GM23248 (cell line): Measurements from ENCODE around the gene SYNGR1. TPM values are rescaled to one million over a fixed set of nuclear protein-coding genes. Genes with fewer than 3 reads are reported as not detected.

Experiments used
- DNase-seq: peaks from one replicate; pipeline ENCODE4 v3.0.0-alpha.2; 2015
- H2AFZ ChIP-seq: fragments of 200-600 bp; sonication (generic); 2 replicates; pipeline ENCODE4 v1.6.1; 2016; ENCODE audit warnings: antibody characterized with exemption
- H3F3A ChIP-seq: fragments of 200-600 bp; sonication (generic); 2 replicates; pipeline ENCODE4 v1.6.1; 2016; ENCODE audit warnings: mild to moderate bottlenecking, antibody characterized with exemption, mixed run types; ENCODE audit not compliant: insufficient read depth
- H3K27ac ChIP-seq: fragments of 200-600 bp; sonication (generic); 2 replicates; pipeline ENCODE4 v1.5.1; 2016; ENCODE audit warnings: mild to moderate bottlenecking
- H3K27me3 ChIP-seq: fragments of 200-600 bp; sonication (generic); replicated peaks from 2 replicates; pipeline ENCODE4 v1.6.1; 2016; ENCODE audit warnings: mild to moderate bottlenecking; ENCODE audit not compliant: insufficient read depth
- H3K36me3 ChIP-seq: fragments of 200-600 bp; sonication (generic); 2 replicates; pipeline ENCODE4 v1.6.1; 2016; ENCODE audit warnings: low read depth, mild to moderate bottlenecking
- H3K4me1 ChIP-seq: fragments of 200-600 bp; sonication (generic); 2 replicates; pipeline ENCODE4 v1.6.1; 2016; ENCODE audit warnings: mild to moderate bottlenecking; ENCODE audit not compliant: insufficient read depth
- H3K4me2 ChIP-seq: fragments of 200-600 bp; sonication (generic); one replicate; pipeline ENCODE4 v1.6.1; 2016; ENCODE audit warnings: mild to moderate bottlenecking; ENCODE audit not compliant: unreplicated experiment
- H3K4me3 ChIP-seq: fragments of 200-600 bp; sonication (generic); 2 replicates; pipeline ENCODE4 v1.5.1; 2016; ENCODE audit warnings: mild to moderate bottlenecking
- H3K79me2 ChIP-seq: fragments of 200-600 bp; sonication (generic); 2 replicates; pipeline ENCODE4 v1.6.1; 2016; ENCODE audit warnings: mild to moderate bottlenecking; ENCODE audit not compliant: insufficient read depth
- H3K9ac ChIP-seq: fragments of 200-600 bp; sonication (generic); 2 replicates; pipeline ENCODE4 v1.6.1; 2016; ENCODE audit warnings: mild to moderate bottlenecking
- H3K9me2 ChIP-seq: fragments of 200-600 bp; sonication (generic); 2 replicates; pipeline ENCODE4 v1.6.1; 2016; ENCODE audit warnings: mixed run types, mild to moderate bottlenecking, moderate library complexity; ENCODE audit not compliant: insufficient read depth
- H3K9me3 ChIP-seq: fragments of 200-600 bp; sonication (generic); one replicate; pipeline ENCODE4 v1.6.1; 2017; ENCODE audit warnings: low read depth
- H4K20me1 ChIP-seq: fragments of 200-600 bp; sonication (generic); 2 replicates; pipeline ENCODE4 v1.6.0; 2016; ENCODE audit not compliant: insufficient read depth
- EZH2 ChIP-seq: fragments of 200-600 bp; sonication (generic); IDR thresholded peaks from 2 replicates; pipeline ENCODE4 v1.6.1; 2018; ENCODE audit warnings: antibody characterized with exemption, mild to moderate bottlenecking; ENCODE audit not compliant: insufficient read depth, poor library complexity, severe bottlenecking
- EZH2phosphoT487 ChIP-seq: fragments of 200-600 bp; sonication (generic); IDR thresholded peaks from 2 replicates; pipeline ENCODE4 v1.6.1; 2018; ENCODE audit warnings: antibody characterized with exemption, moderate library complexity, mild to moderate bottlenecking, low read depth; ENCODE audit not compliant: insufficient read depth
- WGBS, 2 experiments: methylation state at CpG; one replicate each; pipeline ENCODE4 v1.1.6; 2015 to 2017; ENCODE audit warnings: low lambda C conversion rate in 2 of 2, low coverage in 1 of 2; ENCODE audit errors: missing lambda C conversion rate in 2 of 2; 5-methylcytosine and 5-hydroxymethylcytosine counted together
- in situ Hi-C: fragments of 300-500 bp; cut with MboI; formaldehyde crosslinking; loops from 2 replicates; pipeline ENCODE4 v1.15.0; 2020
- polyA plus RNA-seq: library from polyadenylated mRNA; unstranded; fragments of >200 nt; fragmentation: Nextera tagmentation; extraction: Ambion mirVana; gene quantifications from 2 replicates; pipeline ENCODE4 v1.2.1, GENCODE V29; 2016
- total RNA-seq: library from RNA; depleted of rRNA; stranded (reverse); fragments of >200 nt; shearing (Covaris generic); gene quantifications from 2 replicates; pipeline ENCODE4 v1.2.3, GENCODE V29; 2014

SYNGR1 gene
- total and polyA plus RNA-seq, 2 experiments from 2014 or later: 6.1 to 23.2 TPM

DNA sequence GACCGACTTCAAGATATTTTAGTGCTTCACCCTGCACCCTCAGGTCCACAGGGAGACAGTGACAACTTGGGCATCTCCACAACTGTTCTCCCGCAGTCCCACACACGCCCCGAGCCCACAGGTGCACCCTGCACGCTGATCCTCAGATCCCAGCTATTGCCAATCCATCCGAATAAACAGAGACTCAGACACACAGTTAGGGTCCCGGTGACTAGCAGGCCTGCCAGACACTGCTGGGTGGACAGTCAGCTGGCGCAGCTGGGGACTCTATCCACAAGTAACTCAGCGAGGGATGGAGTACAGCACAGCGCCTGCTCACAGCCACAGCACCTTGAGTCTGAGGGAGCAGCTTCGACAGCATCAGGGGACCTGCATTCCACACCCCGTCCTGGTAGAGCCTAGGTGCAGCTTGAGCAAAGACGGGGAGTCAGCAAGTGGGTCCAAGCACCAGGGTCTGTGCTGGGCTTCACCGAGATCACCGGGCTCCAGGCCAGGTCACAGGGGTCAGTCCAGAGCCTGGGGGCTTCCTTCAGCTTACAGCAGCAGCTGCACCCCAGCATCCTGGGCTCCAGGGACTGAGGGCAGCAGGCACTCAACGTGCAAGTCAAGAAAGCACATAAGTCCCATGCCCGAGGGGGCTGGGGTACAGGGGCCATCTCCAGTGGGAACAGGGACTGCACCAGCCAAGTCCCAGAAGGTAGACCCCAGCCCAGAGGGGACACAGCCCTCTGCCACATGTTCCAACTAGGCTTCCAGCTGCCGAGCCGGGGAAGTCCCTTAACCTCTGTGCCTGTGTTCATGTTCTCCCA lies 38.0 kb upstream of the SYNGR1 start:
- Histone ChIP-seq H2AFZ (no peak overlapping the region), H3K4me2 (no peak overlapping the region), H3K9me3 (no peaks in the 10 kb centered on the region), H4K20me1 (peaks cover 24% of the 10 kb centered on the region), H3K36me3 (peaks cover 52% of the 10 kb centered on the region), H3K4me3 (no peak overlapping the region), H3K79me2 (peaks cover 37% of the 10 kb centered on the region), H3K27me3 (no peaks in the 10 kb centered on the region), H3K4me1 (peaks cover 33% of the 10 kb centered on the region), H3K9ac (no peak overlapping the region), H3F3A (peaks cover 81% of the 10 kb centered on the region), H3K9me2 (no peaks in the 10 kb centered on the region), H3K27ac (peak overlapping the region; percentile 19)
- in situ Hi-C loops: loop anchor here (25.0 kb wide), 1 partner anchor 299 kb away; the partner anchor contains the start of genes APOBEC3C and APOBEC3D
- WGBS, 2 experiments: 82 to 86% methylated on average over 17 to 19 of the region's 19 CpGs
- peak; percentile 28 for DNase-seq
- TF ChIP-seq EZH2 (no peak), EZH2phosphoT487 (no peak)

- Histone ChIP-seq H2AFZ (no peak overlapping the region), H3K4me1 (peaks cover 33% of the 10 kb centered on the region), H3K36me3 (peaks cover 59% of the 10 kb centered on the region), H3K9ac (no peak overlapping the region), H3K9me3 (no peaks in the 10 kb centered on the region), H3K79me2 (peaks cover 43% of the 10 kb centered on the region), H3F3A (peaks cover 87% of the 10 kb centered on the region), H3K4me2 (no peak overlapping the region), H4K20me1 (peaks cover 30% of the 10 kb centered on the region), H3K27ac (peak overlapping the region; percentile 19), H3K27me3 (no peaks in the 10 kb centered on the region), H3K9me2 (no peaks in the 10 kb centered on the region), H3K4me3 (no peak overlapping the region)
- no peak for TF ChIP-seq EZH2
- no peak for TF ChIP-seq EZH2phosphoT487
- DNase-seq: peak; percentile 29
- in situ Hi-C loops: loop anchor here (25.0 kb wide), 1 partner anchor 300 kb away; the partner anchor contains the start of genes APOBEC3C and APOBEC3D
- WGBS, 2 experiments: 71 to 76% methylated on average over 5 of the region's 5 CpGs
These were observed 37.4 kb upstream of the SYNGR1 start for GRCh38 chr22:39312410-39312809.

DNA sequence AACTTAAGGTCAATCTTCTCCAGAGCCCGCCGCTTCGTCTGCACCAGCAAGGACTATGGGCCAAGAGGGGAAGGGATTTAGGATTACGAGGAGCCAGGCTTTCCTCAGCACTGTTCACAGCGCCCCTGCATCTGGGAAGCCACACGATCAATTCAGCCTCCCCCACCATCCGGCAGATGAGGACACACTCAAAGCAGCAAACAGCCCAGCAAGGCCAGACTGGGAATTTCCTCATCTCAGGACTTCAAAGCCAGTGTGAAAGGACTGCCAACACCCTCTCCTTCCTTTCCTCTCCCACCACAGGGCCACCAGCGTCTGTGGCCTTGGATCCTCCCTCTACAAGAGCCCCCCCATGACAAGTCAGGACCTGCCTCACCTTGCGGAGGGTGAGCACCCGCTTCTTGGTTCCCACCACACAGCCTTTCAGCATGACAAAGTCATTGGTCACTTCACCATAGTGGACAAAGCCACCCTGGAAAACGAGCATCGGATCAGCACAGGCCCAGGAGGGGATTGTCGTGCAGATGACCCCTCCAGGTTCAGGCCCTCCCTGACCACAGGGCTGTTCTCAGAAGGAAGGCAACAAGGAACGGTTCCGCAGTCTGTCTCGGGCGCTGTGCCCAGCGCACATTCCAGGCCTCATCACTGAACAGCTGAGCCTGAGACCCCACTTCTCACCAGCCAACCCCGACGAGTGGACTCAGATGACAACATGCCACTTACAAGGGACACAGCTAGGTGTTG lies 36.4 kb upstream of the SYNGR1 start:
- H3K36me3 ChIP-seq: peaks cover 66% of the 10 kb centered on the region
- peaks cover 37% of the 10 kb centered on the region for H4K20me1 ChIP-seq
- H3K27ac ChIP-seq: 0 out of 2 replicates have a peak overlapping the region, but pooled peaks have one; percentile 5
- no peaks in the 10 kb centered on the region for H3K27me3 ChIP-seq
- no peak overlapping the region for H3K4me2 ChIP-seq
- WGBS, 2 experiments: 84 to 87% methylated on average over 20 of the region's 20 CpGs
- peaks cover 92% of the 10 kb centered on the region for H3F3A ChIP-seq
- H3K4me3 ChIP-seq: no peak overlapping the region
- H2AFZ ChIP-seq: no peak overlapping the region
- H3K9me3 ChIP-seq: no peaks in the 10 kb centered on the region
- H3K79me2 ChIP-seq: peaks cover 54% of the 10 kb centered on the region
- no peaks in the 10 kb centered on the region for H3K9me2 ChIP-seq
- no peak for DNase-seq
- TF ChIP-seq EZH2phosphoT487: no peak
- no peak for TF ChIP-seq EZH2
- in situ Hi-C loops: loop anchor here (25.0 kb wide), 1 partner anchor 301 kb away; the partner anchor contains the start of genes APOBEC3C and APOBEC3D
- H3K9ac ChIP-seq: peak overlapping the region; percentile 99; the same call in 1 of the 2 replicates
- H3K4me1 ChIP-seq: peaks cover 34% of the 10 kb centered on the region

GRCh38 chr22:39314251-39314971 lies 35.4 kb upstream of the SYNGR1 start:
- TF ChIP-seq EZH2phosphoT487: no peak
- no peak for TF ChIP-seq EZH2
- H3K79me2 ChIP-seq: peaks cover 63% of the 10 kb centered on the region
- H3K4me3 ChIP-seq: peak overlapping the region; percentile 4; the same call in 1 of the 2 replicates
- no peaks in the 10 kb centered on the region for H3K9me2 ChIP-seq
- peaks cover 41% of the 10 kb centered on the region for H4K20me1 ChIP-seq
- in situ Hi-C loops: loop anchor here (25.0 kb wide), 1 partner anchor 302 kb away; the partner anchor contains the start of genes APOBEC3C and APOBEC3D
- peak overlapping the region; percentile 17 for H3K27ac ChIP-seq
- H2AFZ ChIP-seq: no peak overlapping the region
- 88% methylated on average over 14 of the region's 14 CpGs for WGBS, 2 experiments
- H3K27me3 ChIP-seq: no peaks in the 10 kb centered on the region
- peaks cover 94% of the 10 kb centered on the region for H3F3A ChIP-seq
- peaks cover 66% of the 10 kb centered on the region for H3K36me3 ChIP-seq
- H3K9ac ChIP-seq: peak overlapping the region; percentile 99
- peak; percentile 47 for DNase-seq
- no peaks in the 10 kb centered on the region for H3K9me3 ChIP-seq
- H3K4me2 ChIP-seq: peak overlapping the region; percentile 97
- peaks cover 27% of the 10 kb centered on the region for H3K4me1 ChIP-seq
